Motor neuron (in vitro differentiated cells): ENCODE results near the gene FMNL1. TPM values are rescaled to one million over a fixed set of nuclear protein-coding genes. Genes with fewer than 3 reads are reported as not detected.

Experiments used
- ATAC-seq, 8 experiments: fragments of 200-7000 bp; cut with Tn5 transposase; replicated peaks in 6 of 8; 2 replicates each; pipeline ENCODE4 v1.8.0; 2021; ENCODE audit warnings: mild to moderate bottlenecking in 8 of 8, moderate library complexity in 8 of 8
- H3K27ac ChIP-seq, 2 donors: fragments of 250-450 bp; sonication (Bioruptor Pico); 2 replicates each; pipeline ENCODE4 v1.9.0; 2021; ENCODE audit warnings: antibody characterized with exemption in 2 of 2, mild to moderate bottlenecking in 2 of 2, moderate library complexity in 1 of 2
- H3K4me1 ChIP-seq, 2 donors: fragments of 250-450 bp; sonication (Bioruptor Pico); replicated peaks in 1 of 2; 2 replicates each; pipeline ENCODE4 v1.6.1; 2021; ENCODE audit warnings: antibody characterized with exemption in 2 of 2, mild to moderate bottlenecking in 2 of 2, moderate library complexity in 1 of 2
- H3K4me3 ChIP-seq, 5 donors: fragments of 250-450 bp; sonication (Bioruptor Pico); 2 replicates each; pipeline ENCODE4 v1.9.0; 2021; ENCODE audit warnings: antibody characterized with exemption in 5 of 5, mild to moderate bottlenecking in 5 of 5, moderate library complexity in 4 of 5
- WGBS, 10 experiments: fragments of 450-650 bp; shearing (Covaris generic); methylation state at CpG; one replicate each; pipeline ENCODE4 v1.0.0; 2022; 5-methylcytosine and 5-hydroxymethylcytosine counted together
- in situ Hi-C, 9 experiments: fragments of 400-800 bp; cut with MboI; loops; one replicate each; pipeline ENCODE4 v1.15.0; 2021; ENCODE audit warnings: low sequenced_read_pairs in 9 of 9, low pct_unique_long_range_greater_than_20kb in 2 of 9; ENCODE audit not compliant: unreplicated experiment in 9 of 9
- total RNA-seq, 8 experiments: library from RNA; unstranded; fragments of 300-600 nt; gene quantifications; 2 replicates each; pipeline versions ENCODE4 v1.2.3 to v1.2.4, GENCODE V29; 2022

FMNL1 gene
- total RNA-seq, 8 experiments from 2014 or later = 1.1 to 5.6 (median 2.3) TPM

DNA sequence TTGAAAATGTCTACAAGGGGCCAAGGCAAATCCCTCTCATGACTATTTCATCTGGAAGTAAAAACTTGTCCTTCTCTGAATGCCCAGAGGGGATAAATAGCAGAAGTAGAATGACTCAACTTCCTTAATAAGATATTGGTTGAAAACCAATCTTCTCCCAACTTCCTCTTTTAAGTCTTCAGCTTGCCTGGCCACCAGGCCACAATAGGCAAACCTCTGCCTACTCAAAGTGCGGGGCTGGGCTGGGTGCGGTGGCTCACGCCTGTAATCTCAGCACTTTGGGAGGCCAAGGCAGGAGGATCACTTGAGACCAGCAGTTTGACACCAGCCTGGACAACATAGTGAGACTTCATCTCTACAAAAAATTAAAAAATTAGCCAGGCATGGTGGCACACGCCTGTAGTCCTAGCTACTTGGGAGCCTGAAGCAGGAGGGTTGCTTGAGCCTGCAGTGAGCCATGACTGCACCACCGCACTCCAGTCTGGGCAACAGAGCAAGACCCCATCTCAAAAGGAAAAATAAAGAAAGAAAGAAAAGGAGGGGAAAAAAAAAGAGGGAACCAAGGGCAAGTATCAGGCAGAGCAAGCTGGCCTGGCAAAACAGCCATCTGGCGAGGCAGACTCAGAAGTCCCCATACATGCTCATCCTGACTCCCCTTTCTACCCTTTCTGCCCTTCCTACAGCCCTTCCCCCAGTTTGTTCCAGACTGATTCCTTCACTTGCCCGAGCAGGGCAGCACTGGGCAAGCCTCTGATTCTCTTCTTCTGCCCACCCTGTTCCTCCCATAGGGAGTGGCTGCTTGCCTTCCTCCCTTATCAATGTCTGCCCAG, 74.5 kb downstream of the FMNL1 start:
- peaks cover 23 to 27% of the 10 kb centered on the region in 2 donors for H3K4me1 ChIP-seq
- H3K27ac ChIP-seq = no peak overlapping the region
- 80 to 100% (median 100%) methylated on average over 1 to 5 of the region's 7 CpGs; no CpG with 5 or more reads in 3 of the 10 experiments for WGBS, 10 experiments
- ATAC-seq = no peak
- in situ Hi-C loops = loop anchor here in 3 of 9 experiments (25.0 kb wide), 1 partner anchor 91 kb away; no protein-coding TSS in a partner anchor
- H3K4me3 ChIP-seq = no peak overlapping the region

DNA sequence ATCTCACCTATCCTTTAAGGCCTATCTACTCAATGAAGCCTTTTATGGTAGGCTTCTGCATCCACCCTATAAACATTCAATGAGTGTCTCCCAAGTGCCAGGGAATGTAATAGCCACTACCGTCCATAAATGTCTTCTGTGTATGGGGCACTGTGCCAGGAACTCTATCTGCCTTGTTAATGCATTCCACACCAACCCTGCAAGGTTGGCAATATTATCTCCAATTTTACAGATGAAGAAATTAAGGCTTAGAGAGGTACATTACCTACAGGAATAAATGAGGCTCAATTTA, 75.1 kb downstream of the FMNL1 start:
- ATAC-seq = no peak
- WGBS, 10 experiments = 11 to 100% (median 86%) methylated on average over 1 of the region's 1 CpG; no CpG with 5 or more reads in 6 of the 10 experiments
- no peak overlapping the region for H3K27ac ChIP-seq
- peaks cover 23 to 27% of the 10 kb centered on the region in 2 donors for H3K4me1 ChIP-seq
- no peak overlapping the region for H3K4me3 ChIP-seq
- in situ Hi-C loops = loop anchor here in 3 of 9 experiments (25.0 kb wide), 1 partner anchor 91 kb away; no protein-coding TSS in a partner anchor

Other genes with a start within 250 kb of the FMNL1 start
- gene DCAKD, start 170.3 kb upstream of the FMNL1 start, total RNA-seq = 100 to 1,000 TPM in 1 of 8 experiments, 10 to 100 TPM in 7; 15.5 to 109 (median 46.5) TPM
- gene NMT1, start 160.6 kb upstream of the FMNL1 start, total RNA-seq = 100 to 1,000 TPM in 2 of 8 experiments, 10 to 100 TPM in 6; 38.3 to 140 (median 67.8) TPM
- gene PLCD3, start 89.4 kb upstream of the FMNL1 start, total RNA-seq = 10 to 100 TPM in 4 of 8 experiments, 1 to 10 TPM in 4; 2.0 to 40.1 (median 10.0) TPM
- gene ACBD4, start 86.2 kb upstream of the FMNL1 start, total RNA-seq = 10 to 100 TPM in 3 of 8 experiments, 1 to 10 TPM in 5; 1.5 to 16.1 (median 6.4) TPM
- 10 to 100 TPM; 10.6 to 49.8 (median 23.0) TPM for gene HEXIM1, start 73.4 kb upstream of the FMNL1 start, total RNA-seq
- gene HEXIM2, start 60.0 kb upstream of the FMNL1 start, total RNA-seq = 10 to 100 TPM in 4 of 8 experiments, 1 to 10 TPM in 4; 7.6 to 14.1 (median 9.9) TPM
- under 1 TPM in 6 of 8 experiments, not detected in 2; 0.13 to 0.47 (median 0.41) TPM for gene SPATA32, start 40.2 kb downstream of the FMNL1 start, total RNA-seq
- gene MAP3K14, start 95.1 kb downstream of the FMNL1 start, total RNA-seq = 1 to 10 TPM; 1.4 to 5.0 (median 3.2) TPM
- gene ARHGAP27, start 211.0 kb downstream of the FMNL1 start, total RNA-seq = 1 to 10 TPM in 6 of 8 experiments, under 1 TPM in 2; 0.88 to 4.8 (median 2.4) TPM